T follicular helper cell (primary cell): ENCODE data around the gene KCNK7.

Source experiments
- DNase-seq: peaks from one replicate; pipeline ENCODE4 v3.0.0-alpha.2; 2020; ENCODE audit warnings: low read depth

Gene KCNK7

GRCh38 chr11:65627202-65627601 lies 31.6 kb upstream of the KCNK7 start:
- DNase-seq: no peak

GRCh38 chr11:65625628-65626342 lies 30.2 kb upstream of the KCNK7 start:
- DNase-seq: peak; percentile 36

GRCh38 chr11:65624931-65625627 lies 29.5 kb upstream of the KCNK7 start:
- no peak for DNase-seq

- no peak for DNase-seq
These were observed 28.4 kb upstream of the KCNK7 start for GRCh38 chr11:65623852-65624616.

GRCh38 chr11:65623177-65623576 lies 27.6 kb upstream of the KCNK7 start:
- DNase-seq: no peak

GRCh38 chr11:65622011-65622410 lies 26.4 kb upstream of the KCNK7 start:
- no peak for DNase-seq

- no peak for DNase-seq
These were observed 25.9 kb upstream of the KCNK7 start for GRCh38 chr11:65621460-65621859.

- DNase-seq: no peak
These were observed 25.1 kb upstream of the KCNK7 start for GRCh38 chr11:65620666-65621065.

- DNase-seq: no peak
These were observed 23.8 kb upstream of the KCNK7 start for GRCh38 chr11:65619281-65619928.

GRCh38 chr11:65618763-65619162 lies 23.2 kb upstream of the KCNK7 start:
- no peak for DNase-seq

GRCh38 chr11:65617990-65618751 lies 22.6 kb upstream of the KCNK7 start:
- DNase-seq: no peak

GRCh38 chr11:65617136-65617850 lies 21.7 kb upstream of the KCNK7 start:
- DNase-seq: no peak

GRCh38 chr11:65616575-65617001 lies 21.0 kb upstream of the KCNK7 start:
- DNase-seq: no peak

- DNase-seq: no peak
These were observed 20.5 kb upstream of the KCNK7 start for GRCh38 chr11:65615950-65616574.

GRCh38 chr11:65615229-65615949 lies 19.8 kb upstream of the KCNK7 start, which contains the start of gene PCNX3:
Gene PCNX3 (plus strand): TSS chr11:65615776. CDS start chr11:65616312, 536 bp downstream.
- DNase-seq: peak; percentile 100

GRCh38 chr11:65613091-65613928 lies 17.7 kb upstream of the KCNK7 start:
- DNase-seq: no peak

GRCh38 chr11:65612691-65613090 lies 17.1 kb upstream of the KCNK7 start:
- no peak for DNase-seq

- DNase-seq: no peak
These were observed 16.4 kb upstream of the KCNK7 start for GRCh38 chr11:65611758-65612603.
